Astrocyte (in vitro differentiated cells and primary cell): ENCODE data around the gene KIF21A.

Source experiments
- CTCF ChIP-seq: IDR thresholded peaks from 2 replicates; pipeline ENCODE4 v1.5.1; 2011; ENCODE audit warnings: low read depth, mild to moderate bottlenecking, inconsistent platforms, low read length, moderate library complexity; ENCODE audit not compliant: insufficient read depth
- EZH2 ChIP-seq: IDR thresholded peaks from 2 replicates; pipeline ENCODE4 v1.6.1; 2012; ENCODE audit warnings: mild to moderate bottlenecking, low read length, inconsistent platforms; ENCODE audit not compliant: insufficient read depth

GRCh38 chr12:39389399-39390150, 53.3 kb downstream of the KIF21A start:
- TF ChIP-seq CTCF (no peak), EZH2 (no peak)
